ENCODE data around the gene C20orf96. TPM values are rescaled to one million over a fixed set of nuclear protein-coding genes. Genes with fewer than 3 reads are reported as not detected.

C20orf96 gene
- total and polyA plus RNA-seq, 8 donors: 6.9 to 49.2 (median 39.7) TPM

DNA sequence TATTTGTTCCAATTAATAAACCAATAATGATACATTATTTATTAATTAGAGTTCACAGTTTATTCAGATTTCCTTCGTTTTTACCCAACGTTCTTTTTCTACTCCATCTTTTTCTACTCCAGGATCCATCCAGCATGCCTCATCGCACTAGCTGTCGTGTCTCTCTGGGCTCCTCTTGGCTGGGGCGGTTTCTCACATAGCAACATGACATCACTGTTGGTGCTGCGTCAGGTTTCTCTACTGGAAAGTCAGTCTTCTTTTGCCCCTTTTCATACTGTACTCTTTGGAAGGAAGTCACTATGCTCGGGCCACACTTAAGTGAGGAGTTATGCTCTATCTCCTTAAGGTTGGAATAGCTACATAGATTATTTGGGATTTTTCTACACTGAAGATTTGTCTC, 21.1 kb upstream of the C20orf96 start:
- Histone ChIP-seq H3K36me3 (no peaks in the 10 kb centered on the region), H3K4me3 (no peak overlapping the region), H3K27me3 (no peaks in the 10 kb centered on the region), H3K27ac (no peak overlapping the region), H3K4me1 (peaks cover 0 to 22% of the 10 kb centered on the region in 2 donors), H3K9me3 (no peaks in the 10 kb centered on the region)
- ATAC-seq: no peak
- DNase-seq: no peak
- intact Hi-C loops (cut with DNase I): no loop called here
- TF ChIP-seq CTCF (IDR thresholded peaks at IDR 0.05): no peak

GRCh38 chr20:310645-311044, 20.1 kb upstream of the C20orf96 start:
- no peak for DNase-seq

GRCh38 chr20:309841-310644, 19.5 kb upstream of the C20orf96 start:
- no peaks in the 10 kb centered on the region for H3K36me3 ChIP-seq
- TF ChIP-seq CTCF (IDR thresholded peaks at IDR 0.05): no peak

More at GRCh38 chr20:310645-311044, 20.1 kb upstream of the C20orf96 start:
- Histone ChIP-seq H3K36me3 (no peaks in the 10 kb centered on the region), H3K27ac (peak overlapping the region; percentile 86 to 94), H3K4me1 (peaks cover 0 to 22% of the 10 kb centered on the region in 2 donors), H3K4me3 (peak overlapping the region in 1 of 2 donors; percentile 36), H3K9me3 (no peaks in the 10 kb centered on the region), H3K27me3 (no peaks in the 10 kb centered on the region)
- intact Hi-C loops (cut with DNase I): no loop called here
- TF ChIP-seq CTCF (IDR thresholded peaks at IDR 0.05): no peak
- no peak for ATAC-seq

GRCh38 chr20:309306-309840, 18.8 kb upstream of the C20orf96 start:
- Histone ChIP-seq H3K9me3 (no peaks in the 10 kb centered on the region), H3K27ac (peak overlapping the region; percentile 86 to 94), H3K27me3 (no peaks in the 10 kb centered on the region), H3K4me1 (peaks cover 0 to 22% of the 10 kb centered on the region in 2 donors), H3K4me3 (peak overlapping the region; percentile 36 to 42), H3K36me3 (no peaks in the 10 kb centered on the region)
- ATAC-seq: peak; percentile 52
- intact Hi-C loops (cut with DNase I): no loop called here
- peak in 2 of 4 donors; percentile 65 for DNase-seq
- TF ChIP-seq CTCF (IDR thresholded peaks at IDR 0.05): no peak

More at GRCh38 chr20:309841-310644, 19.5 kb upstream of the C20orf96 start:
- ATAC-seq (peak; percentile 98), DNase-seq (peak; percentile 94 to 100 (median 98))
- Histone ChIP-seq H3K27ac (peak overlapping the region; percentile 86 to 94), H3K27me3 (no peaks in the 10 kb centered on the region), H3K4me3 (peak overlapping the region; percentile 36 to 42), H3K4me1 (peaks cover 0 to 22% of the 10 kb centered on the region in 2 donors), H3K9me3 (no peaks in the 10 kb centered on the region)
- intact Hi-C loops (cut with DNase I): no loop called here

GRCh38 chr20:308427-309038, 18.0 kb upstream of the C20orf96 start:
- peak overlapping the region; percentile 8 to 94 for H3K27ac ChIP-seq

More at GRCh38 chr20:308427-309038, 18.0 kb upstream of the C20orf96 start:
- intact Hi-C loops (cut with DNase I): no loop called here
- no peak for TF ChIP-seq CTCF (IDR thresholded peaks at IDR 0.05)
- no peak for DNase-seq
- Histone ChIP-seq H3K9me3 (no peaks in the 10 kb centered on the region), H3K4me1 (peaks cover 0 to 22% of the 10 kb centered on the region in 2 donors), H3K4me3 (no peak overlapping the region), H3K27me3 (no peaks in the 10 kb centered on the region), H3K36me3 (no peaks in the 10 kb centered on the region)
- no peak for ATAC-seq

Data from left lung (tissue), 10 donors.